GM18870 (cell line): ENCODE measurements around the gene WDR31.

Experiments used
- ATAC-seq: cut with Tn5 transposase; IDR thresholded peaks from one replicate; pipeline ENCODE4 v1.9.1; 2021; ENCODE audit warnings: moderate library complexity; ENCODE audit not compliant: unreplicated experiment

Gene WDR31

DNA sequence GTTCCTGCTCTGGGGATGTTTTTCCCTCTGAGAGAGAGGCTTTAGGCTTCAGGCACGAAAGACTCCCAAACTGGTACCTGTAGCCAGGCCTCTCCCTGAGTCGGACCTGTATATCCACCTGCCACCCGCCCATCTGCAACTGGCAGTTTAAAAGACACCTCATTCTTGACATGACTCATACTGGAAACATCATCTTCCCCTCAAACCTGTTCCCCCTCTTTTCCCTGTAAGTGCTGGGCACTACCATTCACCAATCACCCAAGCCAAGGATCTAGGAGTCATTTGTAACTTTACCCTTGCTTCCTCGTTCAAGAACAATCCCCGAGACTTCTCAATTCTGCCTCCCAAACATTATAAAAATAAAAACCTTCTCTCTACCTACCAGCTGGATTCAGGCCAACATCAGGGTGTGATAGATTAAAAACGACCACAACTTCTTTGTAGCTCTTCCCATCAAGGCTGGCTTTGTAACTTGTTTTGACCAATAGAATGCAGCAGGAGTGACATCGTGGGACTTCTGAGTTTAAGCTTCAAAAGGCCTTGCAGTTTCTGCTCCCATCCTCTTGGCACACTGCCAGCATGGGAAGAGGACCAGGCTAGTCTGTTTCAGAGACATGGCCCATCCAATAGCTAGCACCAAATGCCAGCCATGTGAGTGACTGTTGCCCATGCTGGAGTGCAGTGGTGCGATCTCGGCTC lies 1.8 kb upstream of the WDR31 start:
- ATAC-seq, result no peak

DNA sequence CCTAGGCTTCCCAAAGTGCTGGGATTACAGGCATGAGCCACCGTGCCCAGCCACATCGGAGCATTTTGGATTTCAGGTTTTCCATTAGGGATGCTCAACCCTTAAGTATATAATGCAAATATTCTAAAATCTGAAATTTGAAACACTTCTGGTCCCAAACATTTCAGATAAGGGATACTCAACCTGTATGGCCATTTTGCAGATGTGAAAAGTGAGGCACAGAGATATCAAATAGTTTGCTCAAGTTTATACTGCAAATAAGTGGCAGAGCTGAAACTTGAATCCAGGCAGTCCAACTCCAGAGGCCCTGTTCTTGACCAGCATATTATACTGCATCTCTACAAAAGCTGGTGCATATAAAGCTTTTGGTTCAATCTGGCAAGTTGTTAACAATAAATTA lies 2.4 kb downstream of the WDR31 start:
- no peak for ATAC-seq

DNA sequence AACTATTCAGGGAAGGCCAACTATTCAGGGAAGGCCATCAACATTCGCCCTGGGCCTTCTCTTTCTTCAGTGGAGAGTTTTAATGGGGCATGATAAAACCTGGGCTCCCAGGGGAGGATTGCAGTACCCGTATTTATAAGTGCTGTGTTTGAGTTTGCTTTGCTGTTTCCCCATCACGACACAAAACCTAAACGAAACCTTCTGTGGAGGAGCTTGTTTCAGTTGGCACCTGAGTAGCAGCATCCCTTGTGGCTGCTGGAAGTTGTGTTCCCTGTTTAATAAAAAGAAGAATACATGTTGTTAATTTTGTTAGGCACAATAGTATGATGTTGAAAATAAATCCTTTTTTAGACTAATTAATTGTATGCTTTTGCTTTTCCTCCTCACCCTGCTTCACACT lies 8.3 kb downstream of the WDR31 start:
- ATAC-seq, result no peak

DNA sequence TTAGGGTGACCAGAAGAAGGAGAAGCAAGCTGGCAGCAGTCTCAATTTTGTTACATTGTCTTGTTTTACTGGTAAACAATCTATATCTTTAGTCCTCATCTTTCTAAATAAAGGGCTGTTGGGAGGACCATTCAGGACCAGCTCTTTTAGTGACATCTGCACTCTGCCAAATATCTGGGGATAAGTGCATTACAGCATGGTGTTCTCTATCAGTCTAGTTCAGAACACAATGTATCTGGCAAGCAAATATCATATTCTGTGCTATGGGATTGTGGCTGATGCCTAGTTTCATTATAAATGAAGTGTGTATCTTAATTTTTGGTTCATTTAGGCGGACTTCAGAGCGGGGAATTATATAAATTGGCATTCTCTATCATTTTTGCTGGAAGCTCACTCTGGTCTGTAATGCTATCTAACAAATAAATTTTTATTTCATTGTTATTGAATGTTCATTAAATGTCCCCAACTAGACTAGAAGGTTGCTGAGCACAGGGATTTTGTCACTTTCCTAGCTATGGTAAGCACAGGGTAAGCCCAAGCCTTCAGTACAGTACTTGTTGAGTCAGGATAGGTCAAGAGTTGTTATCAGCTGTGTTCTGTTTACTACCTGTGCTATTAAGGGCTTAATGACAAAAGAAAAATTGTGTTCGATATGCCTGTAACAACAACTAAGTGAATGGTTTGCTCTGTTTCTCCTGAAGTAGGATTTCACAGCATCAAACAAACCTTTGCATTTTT lies 11.9 kb downstream of the WDR31 start:
- ATAC-seq, result no peak

DNA sequence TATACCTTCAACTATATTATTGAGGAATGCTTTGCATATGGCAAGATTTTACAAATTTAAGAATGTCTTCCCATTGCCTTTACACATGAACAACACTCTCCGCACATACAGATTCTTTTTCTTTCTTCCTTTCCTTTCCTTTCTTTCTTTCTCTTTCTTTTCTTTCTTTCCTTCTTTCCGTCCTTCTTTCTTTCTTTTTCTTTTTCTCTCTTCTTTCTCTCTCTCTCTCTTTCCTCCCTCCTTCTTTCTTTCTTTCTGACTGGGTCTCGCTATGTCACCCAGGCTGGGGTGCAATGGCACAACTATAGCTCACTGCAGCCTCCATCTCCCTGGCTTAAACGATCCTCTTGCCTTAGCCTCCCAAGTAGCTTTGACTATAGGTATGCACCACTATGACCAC lies 13.8 kb downstream of the WDR31 start:
- no peak for ATAC-seq

DNA sequence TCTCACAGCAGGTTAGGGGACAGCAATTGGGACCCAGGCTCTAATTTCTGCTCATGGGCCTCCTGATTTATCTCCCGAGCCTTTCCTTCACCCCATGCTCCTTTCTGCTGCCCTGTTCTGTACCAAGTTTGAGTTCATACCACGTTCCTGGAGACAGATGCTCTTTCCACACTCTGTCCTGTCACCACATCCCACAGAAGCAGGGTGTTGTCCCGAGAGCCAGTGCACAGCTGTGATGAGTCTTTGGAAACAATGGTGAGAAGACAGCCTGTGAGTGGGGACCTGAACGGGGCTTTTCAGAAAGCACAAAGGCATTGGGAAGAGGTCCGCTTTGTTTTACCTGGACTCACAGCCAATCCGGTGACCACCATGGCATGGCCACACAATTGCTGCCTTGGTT lies 17.4 kb downstream of the WDR31 start:
- no peak for ATAC-seq

DNA sequence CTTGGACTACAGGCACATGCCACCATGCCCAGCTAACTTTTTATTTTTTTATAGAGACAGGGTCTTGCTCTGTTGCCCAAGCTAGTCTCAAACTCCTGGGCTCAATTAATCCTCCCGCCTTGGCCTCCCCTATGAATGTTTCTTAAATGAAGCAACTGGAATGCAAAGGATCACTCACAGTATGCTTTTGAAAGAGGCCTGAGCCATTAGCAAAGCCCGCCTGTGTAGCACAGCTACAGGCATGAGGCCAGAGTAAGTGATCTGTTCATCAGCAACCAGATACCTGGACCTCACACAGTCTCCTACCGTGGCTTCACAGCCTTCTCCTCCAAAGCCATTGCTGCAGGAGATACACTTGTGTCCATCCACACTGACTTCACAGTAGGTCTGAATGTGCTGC lies 20.0 kb downstream of the WDR31 start:
- ATAC-seq, result no peak

DNA sequence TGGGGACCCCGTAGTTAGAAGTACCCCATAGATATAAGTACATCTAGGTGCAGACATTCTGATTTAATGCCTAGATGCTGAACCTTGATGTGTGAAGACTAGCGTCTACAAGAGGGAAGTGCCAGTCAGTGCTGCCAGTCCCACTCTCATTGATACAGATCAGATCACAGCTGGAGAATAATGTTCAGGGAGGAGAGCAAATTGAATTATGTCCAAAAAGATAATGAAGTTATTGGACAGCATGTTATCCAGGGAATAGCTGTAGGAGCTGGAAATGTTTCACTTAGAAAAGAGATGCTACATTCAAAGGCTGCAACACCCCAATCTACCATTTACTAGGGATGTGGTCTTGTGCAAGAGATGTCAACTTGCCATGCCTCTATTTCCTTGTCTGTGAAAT lies 21.0 kb downstream of the WDR31 start:
- no peak for ATAC-seq

DNA sequence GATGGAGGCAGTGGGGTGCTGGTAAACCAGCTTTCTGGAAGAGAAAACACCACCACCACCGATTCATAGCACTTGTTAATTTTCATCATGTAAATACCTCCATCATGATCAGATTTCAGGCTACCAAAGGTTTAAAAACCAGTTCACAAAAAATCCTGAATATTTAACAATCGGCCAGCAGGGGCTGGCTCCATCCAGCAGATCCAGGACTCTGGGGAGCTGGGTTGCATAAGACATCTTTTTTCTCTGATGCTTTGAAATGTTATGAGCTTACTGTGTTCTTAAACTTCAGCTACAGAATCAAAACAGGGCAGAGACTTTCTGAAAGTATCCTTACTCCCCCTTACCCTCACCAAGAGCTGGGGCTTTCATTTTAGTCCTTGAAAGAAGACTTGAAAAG lies 22.3 kb downstream of the WDR31 start:
- ATAC-seq, result no peak

DNA sequence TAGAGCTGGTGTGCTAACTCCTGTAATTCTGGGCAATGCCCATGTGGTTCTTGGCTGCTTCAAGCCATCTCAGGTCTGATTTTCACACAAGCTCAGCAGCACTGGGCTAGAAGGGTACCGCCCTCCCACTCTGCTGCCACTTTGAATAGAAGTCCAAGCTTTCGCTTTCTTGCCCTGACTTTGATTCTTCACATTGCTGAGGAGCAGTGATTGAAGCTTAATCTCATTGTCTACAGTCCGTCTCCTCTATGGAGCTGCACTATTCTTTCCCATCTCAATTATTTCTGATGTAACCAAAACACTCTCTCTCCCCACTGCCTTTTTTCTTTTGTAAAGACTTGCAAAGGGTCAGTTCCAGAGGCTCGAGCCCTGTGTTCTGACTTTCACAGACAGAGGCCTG lies 24.0 kb downstream of the WDR31 start:
- no peak for ATAC-seq

DNA sequence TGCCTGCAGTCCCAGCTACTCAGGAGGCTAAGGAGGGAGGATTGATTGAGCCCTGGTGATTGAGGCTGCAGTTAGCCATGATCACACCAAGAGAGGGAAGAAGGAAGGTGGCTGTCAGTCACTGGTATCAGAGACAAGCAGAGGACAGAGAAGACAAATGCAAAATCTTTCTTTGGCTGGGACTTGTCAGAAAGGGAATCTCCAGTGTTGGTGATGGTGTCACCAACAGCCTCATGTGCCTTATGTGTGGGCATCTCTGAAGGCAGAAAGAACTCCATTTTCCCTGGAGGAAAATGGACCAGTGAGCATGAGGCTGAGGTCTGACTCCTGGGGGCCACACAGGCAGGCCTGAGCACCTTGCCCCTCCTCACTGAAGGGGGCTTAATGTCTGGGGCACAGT lies 24.8 kb downstream of the WDR31 start:
- no peak for ATAC-seq

DNA sequence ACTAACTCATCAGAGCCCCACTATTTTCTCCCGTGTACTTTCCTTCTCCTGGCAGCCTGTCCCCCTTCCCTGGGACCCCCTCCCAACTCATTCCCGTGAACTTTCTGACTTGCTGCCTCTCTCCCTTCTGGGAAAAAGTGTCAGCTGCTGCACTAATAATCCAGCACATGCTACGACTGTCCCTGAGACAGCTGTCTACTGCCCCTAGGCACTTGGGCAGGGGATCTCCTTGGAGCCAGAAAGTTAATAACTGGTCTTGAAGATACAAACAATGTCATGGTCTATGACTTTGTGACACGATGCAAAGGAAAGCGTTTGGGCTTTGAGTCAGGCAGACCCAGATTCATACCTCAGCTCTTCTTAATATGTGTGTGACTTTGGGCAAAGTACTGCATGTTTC lies 26.8 kb downstream of the WDR31 start:
- ATAC-seq, result no peak

DNA sequence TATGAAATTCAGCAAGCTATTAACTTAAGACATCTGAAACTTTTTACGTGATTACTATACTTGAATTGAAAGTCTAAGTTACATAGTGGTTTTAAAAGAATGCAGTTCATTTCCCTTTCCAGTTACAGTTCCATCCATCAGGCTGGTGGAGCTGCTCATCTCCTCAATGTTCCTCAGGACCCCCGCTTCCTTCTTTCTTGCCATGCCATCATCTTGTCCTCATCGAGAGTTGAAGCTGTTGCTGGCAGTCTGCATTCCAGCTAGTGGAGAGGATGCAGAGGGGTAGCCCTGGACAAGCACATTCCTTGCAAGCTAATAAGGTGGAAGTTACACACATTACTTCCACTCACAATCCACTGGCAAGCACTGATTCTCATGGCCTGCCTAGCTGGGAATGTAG lies 28.1 kb downstream of the WDR31 start:
- no peak for ATAC-seq

DNA sequence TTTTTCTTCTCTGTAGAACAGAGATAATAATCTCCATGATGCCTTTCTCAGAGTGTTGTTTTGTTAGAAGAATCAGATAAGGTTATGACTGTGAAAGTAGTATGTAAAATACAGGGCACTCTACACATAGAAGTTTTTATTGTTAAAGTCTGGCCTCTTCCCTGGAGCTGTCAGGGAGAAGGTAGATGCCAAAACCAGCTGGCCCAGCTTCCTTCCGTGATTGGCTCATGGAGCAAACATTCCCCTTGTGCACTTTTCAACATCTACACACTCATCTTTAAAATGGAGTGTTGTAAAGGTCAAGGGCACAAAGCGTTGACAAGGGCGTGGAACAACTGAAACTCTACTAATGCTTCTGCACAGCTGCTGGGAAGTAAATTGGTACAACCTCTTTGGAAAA lies 29.5 kb downstream of the WDR31 start:
- ATAC-seq, result no peak

DNA sequence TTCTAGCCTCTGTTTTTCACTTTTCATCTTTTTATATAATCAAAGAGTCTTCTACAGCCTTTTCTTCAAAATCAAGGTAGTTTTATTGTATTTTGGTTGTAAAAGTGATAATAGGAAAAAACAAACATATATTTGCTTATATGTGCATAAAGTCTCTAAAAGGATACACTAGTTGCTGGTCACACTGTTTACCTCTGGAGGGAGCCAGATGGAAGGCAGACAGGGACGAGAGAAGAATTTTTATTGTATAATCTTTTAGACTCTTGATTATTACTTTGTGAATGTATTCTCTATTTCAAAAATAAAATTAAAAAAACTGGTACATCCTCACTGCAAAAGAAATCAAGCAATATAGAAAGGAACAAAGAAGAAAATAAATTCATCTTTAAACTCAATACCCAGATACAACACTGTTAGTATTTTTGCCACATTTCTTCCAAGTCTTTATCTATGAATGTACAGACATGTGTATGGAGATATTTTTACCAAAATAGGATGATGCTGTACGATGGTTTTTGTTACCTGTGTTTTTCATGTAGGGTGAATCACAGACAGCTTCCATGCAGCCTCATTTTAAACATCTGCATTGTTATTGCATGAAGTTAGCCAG lies 30.8 kb downstream of the WDR31 start:
- no peak for ATAC-seq

DNA sequence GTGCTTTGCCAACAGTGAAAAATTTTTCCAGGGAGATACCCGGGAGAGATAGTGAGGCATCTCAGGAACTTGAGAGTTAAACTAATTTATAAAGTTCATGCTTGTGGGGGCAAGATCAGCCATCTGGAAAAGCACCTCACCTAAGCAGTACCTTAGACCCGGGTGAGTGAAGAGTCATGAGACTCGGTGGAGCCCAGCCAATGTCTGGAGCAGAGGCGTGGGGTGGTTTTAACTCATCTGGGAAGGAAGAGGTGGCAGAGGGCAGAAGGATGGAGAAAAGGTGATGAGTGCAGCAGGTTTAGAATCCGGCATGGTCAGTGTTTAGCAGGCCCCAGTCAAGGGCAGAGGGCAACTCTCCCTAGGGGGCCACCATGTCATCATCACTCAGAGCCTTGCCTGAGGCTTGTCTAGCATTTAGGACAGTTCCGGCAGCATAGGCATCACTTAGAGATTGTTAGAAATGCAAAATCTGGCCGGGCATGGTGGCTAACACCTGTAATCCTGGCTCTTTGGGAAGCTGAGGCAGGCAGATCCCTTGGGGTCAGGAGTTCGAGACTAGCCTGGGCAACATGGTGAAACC lies 32.6 kb downstream of the WDR31 start:
- no peak for ATAC-seq

DNA sequence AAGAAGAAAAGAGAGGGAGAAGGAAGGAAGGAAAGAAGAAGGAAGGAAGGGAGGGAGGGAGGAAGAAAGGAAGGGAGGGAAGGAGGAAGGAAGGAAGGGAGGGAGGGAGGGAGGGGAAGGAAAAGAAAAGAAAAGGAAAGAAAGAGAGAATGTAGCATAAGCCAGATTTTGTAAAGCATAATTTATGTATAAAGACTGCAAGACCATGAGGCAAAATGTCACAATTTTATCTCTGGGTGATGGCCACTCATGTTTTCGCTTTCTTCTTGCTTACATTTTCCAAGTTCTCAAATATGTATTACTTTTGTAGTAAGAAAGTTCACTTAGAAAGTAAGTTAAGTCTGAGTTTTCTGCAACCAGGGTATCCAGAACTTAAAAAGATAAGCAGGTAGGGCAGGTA lies 33.5 kb downstream of the WDR31 start:
- ATAC-seq, result no peak

DNA sequence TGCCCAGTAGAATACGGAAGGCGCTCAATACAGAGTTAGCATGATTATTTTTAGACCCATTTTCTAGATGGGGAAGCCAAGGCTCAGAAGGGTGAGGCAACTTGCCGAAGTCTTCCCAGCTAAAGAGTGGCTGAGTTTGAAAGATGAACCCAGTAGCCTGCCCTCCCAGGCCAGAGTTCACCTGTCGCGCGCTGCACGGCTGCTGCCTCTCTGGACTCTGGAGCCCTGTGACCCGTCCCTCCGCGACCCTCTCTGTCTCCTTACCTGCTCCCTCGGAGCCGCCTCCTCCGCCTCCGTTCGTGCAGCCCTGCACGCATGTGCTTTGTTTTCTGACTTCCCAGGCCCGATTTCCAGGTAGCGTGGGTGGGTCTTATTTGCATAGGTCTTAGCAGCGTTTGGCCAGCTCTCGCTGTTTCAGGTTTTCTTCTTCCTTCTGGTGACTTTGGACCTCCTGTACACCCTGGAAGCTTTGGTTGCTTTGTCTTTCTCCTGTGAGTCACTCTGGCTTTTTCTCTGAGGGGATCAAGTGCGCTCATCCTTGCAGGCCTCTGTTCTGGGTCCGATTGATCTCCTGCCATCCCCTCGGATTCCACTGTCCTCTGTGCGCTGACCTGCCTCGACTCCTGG lies 37.2 kb downstream of the WDR31 start, which contains the start of gene RNF183:
Gene RNF183 (minus strand): TSS at position 585 of the 627 bp plus-strand sequence. CDS start 5,192 bp downstream, outside the sequence.
- ATAC-seq, result no peak

DNA sequence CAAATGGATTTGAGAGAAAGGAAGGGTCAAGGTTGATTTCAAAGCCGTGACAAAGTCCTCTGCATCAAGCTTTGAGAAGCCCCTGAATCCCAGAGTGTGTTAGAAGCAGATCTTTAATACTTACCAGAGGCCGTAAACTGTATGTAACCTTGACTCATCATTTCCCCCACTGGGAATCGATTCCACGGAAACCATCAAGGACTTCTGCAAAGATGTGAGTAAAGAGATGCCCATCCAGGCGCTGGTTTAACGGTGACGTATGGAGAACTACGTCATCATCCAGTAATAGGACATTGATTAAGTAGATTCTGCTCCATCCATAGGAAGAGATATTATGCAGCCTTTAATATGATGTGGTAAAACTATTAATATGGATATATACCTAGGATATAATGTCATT lies 38.5 kb downstream of the WDR31 start:
- ATAC-seq, result no peak

DNA sequence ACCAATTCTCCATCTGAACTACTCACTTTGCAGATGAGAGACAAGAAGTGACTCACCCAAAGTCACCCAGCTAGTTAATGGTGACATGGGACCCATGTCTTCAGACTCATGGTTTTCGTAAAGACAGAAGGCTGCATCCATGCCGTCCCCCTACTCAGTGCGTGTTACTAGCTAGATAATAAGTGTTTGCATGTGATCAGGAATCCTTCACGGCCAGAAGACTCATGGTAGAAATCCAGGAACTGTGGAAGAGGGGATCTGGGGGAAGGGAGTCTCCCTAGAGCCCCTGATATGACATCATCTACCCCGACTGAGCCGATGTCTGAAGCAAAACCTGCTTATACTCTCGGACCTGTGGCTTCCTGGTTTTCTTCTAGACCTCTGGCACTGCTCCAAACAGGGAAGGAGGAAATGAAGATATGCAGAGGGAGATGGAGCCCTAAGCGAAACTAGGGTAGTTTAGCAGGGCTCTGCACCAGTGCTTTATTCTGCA lies 40.2 kb downstream of the WDR31 start:
- no peak for ATAC-seq
